NCI-H146 treated with DMSO at 0.1 percent for 48 hours (cell line): ENCODE measurements around the gene CRYAB.
A peak's percentile ranks its signal among the peaks of the same experiment; 100 is the strongest.
"Not testable (repeated sequence)": the region's sequence is repeated elsewhere in the genome, so short reads cannot be mapped to it uniquely, and the experiment has no call there.

Experiments used
- DNase-seq: peaks from one replicate; lab custom pipeline; 2025; ENCODE audit not compliant: unreplicated experiment; lab: John Stamatoyannopoulos, UW

CRYAB gene

DNA sequence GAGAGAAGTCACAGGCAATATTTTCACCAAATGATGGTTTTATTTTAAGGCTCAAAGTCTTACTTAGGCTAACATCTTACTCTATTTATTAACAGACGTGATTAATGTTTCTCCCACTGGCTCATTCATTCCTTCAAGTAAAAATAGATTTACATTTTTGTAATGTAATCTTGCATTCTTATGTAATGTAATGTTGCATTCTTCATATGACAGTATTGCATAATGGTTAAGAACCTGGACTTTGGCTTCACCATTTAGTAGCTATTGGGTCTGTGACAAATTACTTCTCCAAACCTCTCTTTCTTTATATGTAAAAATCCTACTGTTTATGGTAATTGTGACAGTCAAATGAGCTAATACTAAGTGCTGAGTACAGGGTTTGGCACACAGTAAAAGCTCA, 22.3 kb upstream of the CRYAB start:
- DNase-seq, result no peak

DNA sequence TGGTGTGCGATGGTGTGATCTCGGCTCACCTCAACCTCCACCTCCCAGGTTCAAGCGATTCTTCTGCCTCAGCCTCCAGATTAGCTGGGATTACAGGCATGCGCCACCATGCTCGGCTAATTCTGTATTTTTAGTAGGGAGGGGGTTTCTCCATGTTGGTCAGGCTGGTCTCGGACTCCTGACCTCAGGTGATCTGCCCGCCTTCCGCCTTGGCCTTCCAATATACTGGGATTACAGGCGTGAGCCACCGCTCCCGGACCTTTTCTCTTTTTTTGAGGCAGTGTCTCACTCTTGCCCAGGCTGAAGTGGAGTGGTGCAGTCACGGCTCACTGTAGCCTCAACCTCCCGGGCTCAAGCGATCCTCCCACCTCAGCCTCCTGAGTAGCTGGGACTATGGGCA, 21.6 kb upstream of the CRYAB start:
- DNase-seq, result not testable (repeated sequence)

DNA sequence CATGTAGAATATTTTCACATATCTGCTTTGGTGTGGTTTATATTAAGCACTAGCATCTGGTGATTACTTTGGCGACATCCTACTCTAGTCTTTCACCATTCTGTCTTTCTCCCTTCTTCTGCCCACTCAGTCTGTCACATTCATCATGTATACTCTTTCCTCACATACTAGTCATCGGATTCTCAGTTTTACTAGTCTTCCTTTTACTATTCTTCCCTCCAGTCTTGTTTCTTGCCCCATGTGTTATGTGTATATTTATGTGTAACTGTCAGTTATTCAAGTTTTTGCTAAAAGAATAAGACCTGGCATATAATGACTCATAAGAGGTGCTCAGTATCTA, 21.0 kb upstream of the CRYAB start:
- DNase-seq, result no peak

- DNase-seq, result no peak
These were observed 18.9 kb upstream of the CRYAB start for GRCh38 chr11:111930472-111930871.

DNA sequence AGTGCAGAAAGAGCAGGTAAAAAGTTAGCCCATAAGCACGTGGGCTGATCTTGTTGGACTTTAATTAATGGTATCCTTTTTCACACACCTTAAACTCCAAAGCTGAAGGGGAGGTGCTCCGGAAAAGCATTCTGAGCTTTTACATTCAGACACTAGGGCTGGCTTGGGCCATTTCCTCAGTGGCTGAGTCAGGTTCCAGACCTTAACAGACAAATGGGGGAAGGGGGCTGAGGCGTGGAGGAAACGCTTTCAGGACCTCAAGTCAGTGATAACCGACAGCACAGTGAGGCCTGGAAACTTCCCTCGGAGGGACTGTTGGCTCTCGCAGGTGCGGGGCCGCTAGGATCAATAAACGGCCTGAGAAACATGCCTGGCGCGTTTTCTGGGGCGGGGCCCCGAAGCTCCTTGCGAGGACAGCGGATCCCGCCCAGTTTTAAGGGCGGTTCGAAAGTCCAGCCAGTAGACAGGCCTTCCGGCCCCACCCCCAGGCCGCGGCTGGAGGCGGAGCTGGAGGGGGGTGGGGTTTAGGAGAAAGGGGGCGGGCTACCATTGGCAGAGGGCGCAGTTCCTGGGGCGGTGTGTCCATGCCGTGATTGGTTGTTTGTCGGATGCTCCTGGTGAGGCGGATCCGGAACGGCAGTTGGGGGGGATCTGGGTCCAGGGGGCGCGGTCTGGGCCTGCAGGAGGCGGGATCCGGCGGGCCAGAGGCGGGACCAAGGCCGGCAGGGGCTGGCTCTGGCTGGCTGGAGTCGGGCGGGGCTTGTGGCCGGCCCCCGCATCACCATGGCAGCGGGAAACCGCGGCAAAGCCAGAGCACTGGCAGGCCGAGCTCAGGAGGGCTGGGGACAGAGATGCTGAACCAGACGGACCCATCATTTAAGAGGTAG, 15.2 kb upstream of the CRYAB start:
- peak; percentile 91 for DNase-seq

DNA sequence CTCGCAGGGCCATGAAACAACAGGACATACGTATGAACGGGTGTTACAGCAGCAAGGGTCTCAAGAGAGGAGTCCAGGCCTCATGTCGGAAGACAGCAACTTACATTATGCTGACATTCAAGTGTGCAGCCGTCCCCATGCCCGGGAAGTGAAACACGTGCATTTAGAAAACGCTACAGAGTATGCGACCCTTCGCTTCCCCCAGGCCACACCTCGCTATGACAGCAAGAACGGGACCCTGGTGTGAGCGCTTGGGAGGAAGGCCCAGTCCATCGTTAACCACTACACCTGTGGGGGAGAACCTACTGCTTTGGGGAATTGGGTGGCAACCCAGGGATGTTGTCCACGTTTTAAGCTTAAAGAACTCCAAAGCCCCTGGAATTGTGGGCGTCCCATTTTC, 14.4 kb upstream of the CRYAB start:
- no peak for DNase-seq

- no peak for DNase-seq
These were observed 12.4 kb upstream of the CRYAB start for GRCh38 chr11:111923951-111924350.

DNA sequence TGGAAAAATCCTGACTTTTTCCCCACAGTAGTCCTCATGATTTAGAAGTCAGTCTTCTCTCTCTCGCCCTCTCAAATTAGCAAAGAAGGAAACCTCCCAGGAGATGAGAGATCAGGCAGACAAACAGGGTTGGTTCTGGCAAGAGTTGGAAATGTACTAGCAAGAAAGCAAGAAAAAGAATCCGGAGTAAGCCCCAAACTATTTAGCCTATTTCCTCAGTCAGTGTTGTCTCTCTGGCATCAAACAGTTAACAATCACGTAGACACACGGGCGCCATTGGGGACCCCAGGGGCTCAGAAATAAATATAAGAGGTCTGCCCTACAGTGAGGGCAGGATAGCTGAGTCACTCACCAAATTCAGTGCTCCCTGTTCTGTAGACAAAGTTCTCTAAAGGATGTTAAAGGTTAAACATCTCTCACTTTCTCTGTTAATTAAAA, 11.8 kb upstream of the CRYAB start:
- DNase-seq, result no peak

DNA sequence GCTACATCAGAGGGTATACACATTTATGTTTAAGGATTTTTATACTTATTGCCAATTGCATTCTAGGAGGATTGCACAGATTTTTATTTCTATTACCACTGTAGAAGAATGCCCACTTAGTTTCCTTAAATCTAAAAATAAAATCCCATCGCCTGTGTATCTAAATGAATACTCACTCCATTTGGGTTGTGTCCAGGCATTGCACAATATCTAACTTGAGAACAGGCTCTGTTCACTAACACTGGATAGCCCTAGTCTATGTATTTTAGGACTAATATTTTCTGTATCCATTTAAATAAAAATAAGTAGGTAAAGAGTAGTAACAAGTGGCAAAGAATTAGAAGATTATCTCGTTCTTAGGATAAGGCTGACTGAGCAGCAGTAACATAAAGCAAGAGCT, 11.2 kb upstream of the CRYAB start:
- no peak for DNase-seq

GRCh38 chr11:111921541-111922230, 10.1 kb upstream of the CRYAB start:
- DNase-seq, result no peak

GRCh38 chr11:111920908-111921307, 9.3 kb upstream of the CRYAB start:
- no peak for DNase-seq

DNA sequence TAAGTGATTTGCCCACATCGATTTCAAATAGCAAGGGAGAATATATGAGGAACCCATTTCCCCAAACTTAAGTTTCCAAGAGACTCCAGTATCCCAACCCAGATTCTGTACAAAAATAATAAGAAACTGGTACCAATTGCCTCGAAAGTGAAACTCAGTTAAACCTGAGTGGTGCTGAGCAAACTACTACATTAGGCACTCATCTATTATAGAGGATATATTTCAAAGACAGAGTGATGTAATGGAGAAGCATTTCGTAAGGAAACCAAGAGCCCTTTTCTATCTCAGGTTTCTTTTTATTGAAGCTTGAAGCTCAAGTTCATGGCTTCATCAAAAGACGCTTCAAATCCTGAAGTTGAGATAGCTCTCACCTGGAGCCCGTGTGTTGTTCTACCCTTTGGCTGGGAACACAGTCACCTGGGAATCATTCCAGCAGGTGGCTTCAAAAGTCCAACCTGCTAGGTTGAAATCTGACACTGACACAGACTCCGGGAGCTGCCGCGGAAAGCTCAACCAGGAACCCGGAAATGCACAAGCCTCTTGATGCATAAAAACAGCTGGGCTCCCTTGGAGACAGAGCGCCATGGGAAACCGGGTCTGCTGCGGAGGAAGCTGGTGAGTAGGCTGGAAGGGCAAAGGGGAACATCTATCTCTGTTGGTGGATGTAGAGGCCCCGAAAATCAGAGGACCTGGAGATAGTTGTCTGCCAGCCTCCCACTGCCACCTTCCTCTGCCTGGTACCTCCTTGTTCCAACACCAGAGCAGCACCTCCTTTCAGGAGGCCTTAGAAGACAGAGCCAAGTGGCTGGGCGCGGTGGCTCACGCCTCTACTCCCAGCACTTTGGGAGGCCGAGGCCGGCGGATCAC, 7.1 kb upstream of the CRYAB start, which contains the start of gene C11orf52:
C11orf52 (plus strand) TSS at position 524 of the 867 bp plus-strand sequence; CDS start at position 584, 60 bp downstream.
- peak; percentile 91 for DNase-seq

DNA sequence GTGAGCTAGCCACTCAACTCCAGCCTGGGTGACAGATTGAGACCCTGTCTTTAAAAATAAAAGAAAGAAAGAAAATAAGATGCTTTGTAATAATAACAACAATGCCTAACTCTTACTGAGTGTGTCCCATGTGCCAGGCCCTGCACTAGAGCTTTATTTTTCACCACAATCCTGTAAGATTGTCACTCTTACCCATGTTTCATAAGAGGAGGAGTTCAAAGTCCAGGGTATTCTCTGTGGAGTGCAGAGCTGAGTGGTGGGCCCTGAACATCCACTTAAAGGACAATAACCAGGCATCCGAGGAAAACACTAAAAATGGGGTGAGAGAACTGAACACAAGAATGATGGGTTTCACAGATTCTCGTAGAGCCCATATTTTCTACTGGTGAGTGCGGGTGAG, 6.2 kb upstream of the CRYAB start:
- DNase-seq, result no peak

GRCh38 chr11:111917312-111917711, 5.7 kb upstream of the CRYAB start:
- DNase-seq, result no peak

- no peak for DNase-seq
These were observed 5.2 kb upstream of the CRYAB start for GRCh38 chr11:111916768-111917167.

- DNase-seq, result no peak
These were observed 2.4 kb upstream of the CRYAB start for GRCh38 chr11:111913997-111914396.

DNA sequence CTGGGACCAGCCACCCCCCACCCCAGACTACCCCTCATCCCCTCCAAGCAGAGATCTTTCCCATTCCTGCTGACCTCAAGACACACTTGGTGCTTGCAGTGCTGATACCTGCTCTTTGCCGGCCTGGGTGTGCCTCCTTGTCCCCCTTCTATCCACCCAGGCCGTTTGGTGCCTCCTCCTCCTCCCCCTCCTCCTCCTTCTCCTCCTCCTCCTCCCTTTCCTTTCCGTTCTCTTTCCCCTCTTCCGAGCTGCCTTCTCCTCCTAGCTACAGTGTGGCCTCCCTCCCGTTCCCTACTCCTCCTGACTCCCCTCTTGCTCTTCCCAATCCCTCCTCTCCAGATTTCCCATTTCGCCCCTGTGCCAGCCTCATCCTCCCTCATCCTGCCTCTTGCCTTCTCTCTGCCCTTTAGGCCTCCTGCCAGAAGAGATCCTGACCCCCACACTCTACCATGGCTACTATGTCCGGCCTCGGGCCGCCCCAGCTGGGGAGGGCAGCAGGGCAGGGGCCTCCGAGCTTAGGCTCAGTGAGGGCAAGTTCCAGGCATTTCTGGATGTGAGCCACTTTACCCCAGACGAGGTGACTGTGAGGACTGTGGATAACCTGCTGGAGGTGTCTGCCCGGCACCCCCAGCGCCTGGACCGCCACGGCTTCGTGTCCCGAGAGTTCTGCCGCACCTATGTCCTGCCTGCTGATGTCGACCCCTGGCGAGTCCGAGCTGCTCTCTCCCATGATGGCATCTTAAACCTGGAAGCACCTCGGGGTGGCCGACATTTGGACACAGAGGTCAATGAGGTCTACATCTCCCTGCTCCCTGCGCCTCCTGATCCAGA, 1.7 kb upstream of the CRYAB start:
- no peak for DNase-seq

DNA sequence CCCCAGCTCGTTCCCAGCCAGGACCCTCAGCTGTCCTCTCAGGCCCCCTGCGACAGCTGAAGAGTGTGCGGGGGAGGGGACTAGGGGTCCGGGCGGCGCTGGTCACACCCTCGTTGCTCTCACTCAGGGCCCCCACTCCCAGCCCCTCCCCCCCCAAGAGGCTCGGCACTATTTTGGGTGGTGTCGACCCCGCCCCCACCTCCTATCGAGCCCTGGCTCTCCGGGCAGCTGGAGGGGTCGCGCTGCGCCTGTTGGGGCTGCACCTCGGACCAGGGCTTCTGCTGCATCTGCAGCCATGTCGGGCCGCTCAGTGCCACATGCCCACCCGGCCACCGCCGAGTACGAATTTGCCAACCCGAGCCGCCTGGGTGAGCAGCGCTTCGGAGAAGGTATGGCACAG, 965 bp upstream of the CRYAB start, which contains the start of gene HSPB2:
HSPB2 (plus strand) TSS at position 200 of the 400 bp plus-strand sequence; CDS start at position 296, 96 bp downstream.
- no peak for DNase-seq

GRCh38 chr11:111910676-111911562, 651 bp downstream of the CRYAB start:
- DNase-seq, result no peak
